Right lobe of liver (tissue), 4 donors: ENCODE measurements around the gene POMT2.

ENCODE experiments used
- CTCF ChIP-seq, 4 donors: fragments of 200-600 bp in 3 of 4; fragments of 450-650 bp in 1 of 4; IDR thresholded peaks; one replicate each; pipeline versions ENCODE4 v1.5.1 to v1.8.0; 2016 to 2022; ENCODE audit warnings: antibody characterized with exemption in 4 of 4, mild to moderate bottlenecking in 2 of 4
- POLR2A ChIP-seq: fragments of 450-650 bp; IDR thresholded peaks from one replicate; pipeline ENCODE4 v1.6.1; 2017; ENCODE audit warnings: antibody characterized with exemption, mild to moderate bottlenecking
- donor health status: DM: no; HTN: no; CAD: no.
- donor health status: DM: no; HTN: no; CAD: no.
- donor health status: DM: no; HTN: yes; CAD: no.

- TF ChIP-seq CTCF (IDR thresholded peaks at IDR 0.05) (no peak), POLR2A (no peak)
Observed at GRCh38 chr14:77329872-77330271, 9.2 kb upstream of the POMT2 start.
